GM12878 (cell line): Measurements from ENCODE around the gene MUTYH. TPM values are rescaled to one million over a fixed set of nuclear protein-coding genes. Genes with fewer than 3 reads are reported as not detected.
A peak's percentile ranks its signal among the peaks of the same experiment; 100 is the strongest.

Experiments
- CREB1 ChIP-seq: IDR thresholded peaks from 2 replicates; pipeline ENCODE4 v1.6.1; 2012; ENCODE audit warnings: low read depth, mild to moderate bottlenecking, inconsistent platforms
- ELK1 ChIP-seq: IDR thresholded peaks from 2 replicates; pipeline ENCODE4 v1.6.1; 2012; ENCODE audit warnings: low read depth, low read length, improper control_type of control experiment
- HDAC2 ChIP-seq: fragments of 200-600 bp; sonication (generic); IDR thresholded peaks from 2 replicates; pipeline ENCODE4 v1.6.1; 2017
- IRF3 ChIP-seq: fragments of 450-650 bp; IDR thresholded peaks from 2 replicates; pipeline ENCODE4 v1.6.1; 2014; ENCODE audit warnings: mild to moderate bottlenecking
- LARP7 ChIP-seq: fragments of 450-650 bp; IDR thresholded peaks from 2 replicates; pipeline ENCODE4 v1.6.1; 2017; ENCODE audit warnings: mild to moderate bottlenecking
- NFXL1 ChIP-seq: fragments of 450-650 bp; IDR thresholded peaks from 2 replicates; pipeline ENCODE4 v1.6.1; 2017; ENCODE audit warnings: antibody characterized with exemption, mild to moderate bottlenecking, borderline replicate concordance
- NFYB ChIP-seq: IDR thresholded peaks from 2 replicates; pipeline ENCODE4 v1.6.1; 2011; ENCODE audit warnings: low read depth, mild to moderate bottlenecking, low read length, improper control_type of control experiment, moderate library complexity; ENCODE audit not compliant: insufficient read depth
- POLR2A ChIP-seq: IDR thresholded peaks from 2 replicates; pipeline ENCODE4 v1.6.1; 2011; ENCODE audit warnings: low read depth, mild to moderate bottlenecking, low read length
- SMARCA5 ChIP-seq: fragments of 450-650 bp; IDR thresholded peaks from 2 replicates; pipeline ENCODE4 v1.6.1; 2017; ENCODE audit warnings: mild to moderate bottlenecking
- SREBF2 ChIP-seq: IDR thresholded peaks from 2 replicates; pipeline ENCODE4 v1.6.1; 2012; ENCODE audit warnings: mild to moderate bottlenecking, low read length
- ZNF207 ChIP-seq: fragments of 450-650 bp; IDR thresholded peaks from 2 replicates; pipeline ENCODE4 v1.6.1; 2014; ENCODE audit warnings: antibody characterized with exemption, mild to moderate bottlenecking, borderline replicate concordance
- ZNF217 ChIP-seq: fragments of 450-650 bp; IDR thresholded peaks from 2 replicates; pipeline ENCODE4 v1.6.1; 2017; ENCODE audit warnings: antibody characterized with exemption, mild to moderate bottlenecking
- ZZZ3 ChIP-seq: IDR thresholded peaks from 2 replicates; pipeline ENCODE4 v1.6.1; 2011; ENCODE audit warnings: low read depth; ENCODE audit not compliant: control insufficient read depth, insufficient read length
- polyA plus RNA-seq, 11 experiments: library from polyadenylated mRNA; depleted of rRNA in 4 of 11; unstranded in 6 of 11; stranded (reverse) in 5 of 11; fragments of >200 nt; fragmentation: Nextera tagmentation in 4 of 11; fragmentation: Illumina TruSeq in 1 of 11; extraction: Ambion mirVana in 4 of 11; extraction: Trizol in 1 of 11; gene quantifications; 1 replicate in 1 of 11; 2 replicates in 10 of 11; pipeline versions ENCODE4 v1.2.1 to v1.2.3, GENCODE V29; 2011 to 2016; ENCODE audit warnings: inconsistent platforms in 2 of 11, missing spikeins in 2 of 11, low read depth in 1 of 11
- total RNA-seq, 4 experiments: library from RNA; depleted of rRNA in 3 of 4; stranded (reverse); fragments of >200 nt in 3 of 4; fragmentation: Illumina TruSeq in 1 of 4; extraction: Trizol in 1 of 4; gene quantifications; 2 replicates each; pipeline versions ENCODE4 v1.2.1 to v1.2.3, GENCODE V29; 2013 to 2021

The MUTYH gene
- total and polyA plus RNA-seq, 10 of the 15 experiments (the other 5 are each of a cell fraction or from before 2014, with no cell fraction given), result 2.5 to 42.0 (median 30.0) TPM

- peak; percentile 25; the same call in 1 of the 2 replicates for TF ChIP-seq NFYB
- TF ChIP-seq NFXL1, result no peak
- no peak for TF ChIP-seq ZZZ3
- peak; percentile 48; the same call in 1 of the 2 replicates for TF ChIP-seq ZNF207
- 0 out of 2 replicates have a peak, but pooled peaks have one; percentile 31 for TF ChIP-seq IRF3
- peak; percentile 86 for TF ChIP-seq LARP7
- TF ChIP-seq SMARCA5, result peak; percentile 91
- TF ChIP-seq HDAC2, result no peak
- TF ChIP-seq CREB1, result peak; percentile 74
- peak; percentile 97 for TF ChIP-seq POLR2A
- no peak for TF ChIP-seq ZNF217
- TF ChIP-seq SREBF2, result no peak
- no peak for TF ChIP-seq ELK1
Measured at GRCh38 chr1:45339789-45340558, at the start of gene MUTYH, which contains the start of gene TOE1 (continued).
